ENCODE results near the gene SDR9C7.
"Not testable (repeated sequence)": the region's sequence is repeated elsewhere in the genome, so short reads cannot be mapped to it uniquely, and the experiment has no call there.

The SDR9C7 gene

DNA sequence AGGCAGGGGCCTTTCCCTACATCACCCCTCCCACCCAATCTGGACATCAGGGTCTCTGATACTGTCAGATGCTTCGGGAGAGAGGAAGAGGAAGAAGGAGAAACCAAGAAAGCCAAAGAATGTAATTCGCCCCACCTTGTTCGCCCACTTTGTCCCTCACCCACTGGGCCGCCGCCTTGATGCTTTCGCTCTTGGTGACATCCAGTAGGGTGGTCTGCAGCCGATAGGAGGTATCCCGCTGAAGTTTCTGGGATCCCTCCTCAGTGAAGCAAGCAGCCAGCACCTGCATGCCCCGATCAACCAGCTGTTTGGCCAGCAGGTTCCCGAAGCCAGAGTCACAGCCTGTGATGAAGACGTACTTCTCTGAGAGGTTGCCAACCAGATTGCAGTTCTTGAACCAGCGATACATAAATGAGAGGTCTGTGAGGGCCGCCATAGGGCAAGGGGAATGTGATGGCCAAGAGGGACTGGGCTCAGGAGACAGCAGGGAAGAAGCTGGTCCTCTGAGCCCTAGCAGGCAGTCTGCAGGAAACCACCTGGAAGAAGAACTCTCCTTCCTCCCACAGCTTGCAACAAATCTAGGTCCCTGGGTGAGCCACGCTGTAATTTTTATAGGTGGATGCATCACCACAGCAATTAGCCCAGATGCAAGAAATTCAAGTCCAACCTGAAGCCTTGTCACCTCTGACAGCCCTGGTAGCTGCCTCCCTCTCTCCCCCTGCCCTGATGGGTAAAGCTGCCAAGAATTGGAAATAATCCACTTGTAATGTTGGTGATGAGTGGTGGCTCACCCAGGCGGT is at the start of gene SDR9C7:
TSS of gene SDR9C7 (minus strand) at position 583 of the 800 bp plus-strand sequence. CDS start at position 436, 147 bp downstream.
- no peak within 1 kb of the TSS for H3K27ac ChIP-seq
- POLR2A ChIA-PET (ENCODE audit: low non-redundant PET): no interaction called here
- CTCF ChIA-PET: no interaction called here

DNA sequence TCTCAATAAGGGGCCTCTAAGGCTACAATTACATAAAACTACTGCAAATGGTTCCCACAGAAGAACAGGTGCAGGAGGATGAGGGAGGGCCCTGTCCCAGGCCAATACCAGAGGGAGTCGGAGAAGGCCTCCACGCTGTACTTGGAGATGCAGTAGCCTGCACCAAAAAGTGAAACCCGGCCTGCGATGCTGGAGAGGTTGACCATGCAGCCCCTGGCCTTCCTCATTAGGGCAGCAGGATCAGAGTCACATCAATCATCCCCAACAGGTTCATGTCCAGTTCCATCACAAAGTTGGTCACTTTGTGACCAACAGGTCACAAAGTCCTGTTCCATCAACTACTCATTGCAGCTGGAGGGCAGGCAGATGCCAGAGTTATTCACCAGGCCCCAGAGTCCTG is 49.2 kb upstream of the SDR9C7 start:
- ChIA-PET CTCF (no interaction called here), POLR2A (ENCODE audit: low non-redundant PET) (no interaction called here)
- no peak overlapping the region for H3K27ac ChIP-seq
- TF ChIP-seq, protein P1, sequence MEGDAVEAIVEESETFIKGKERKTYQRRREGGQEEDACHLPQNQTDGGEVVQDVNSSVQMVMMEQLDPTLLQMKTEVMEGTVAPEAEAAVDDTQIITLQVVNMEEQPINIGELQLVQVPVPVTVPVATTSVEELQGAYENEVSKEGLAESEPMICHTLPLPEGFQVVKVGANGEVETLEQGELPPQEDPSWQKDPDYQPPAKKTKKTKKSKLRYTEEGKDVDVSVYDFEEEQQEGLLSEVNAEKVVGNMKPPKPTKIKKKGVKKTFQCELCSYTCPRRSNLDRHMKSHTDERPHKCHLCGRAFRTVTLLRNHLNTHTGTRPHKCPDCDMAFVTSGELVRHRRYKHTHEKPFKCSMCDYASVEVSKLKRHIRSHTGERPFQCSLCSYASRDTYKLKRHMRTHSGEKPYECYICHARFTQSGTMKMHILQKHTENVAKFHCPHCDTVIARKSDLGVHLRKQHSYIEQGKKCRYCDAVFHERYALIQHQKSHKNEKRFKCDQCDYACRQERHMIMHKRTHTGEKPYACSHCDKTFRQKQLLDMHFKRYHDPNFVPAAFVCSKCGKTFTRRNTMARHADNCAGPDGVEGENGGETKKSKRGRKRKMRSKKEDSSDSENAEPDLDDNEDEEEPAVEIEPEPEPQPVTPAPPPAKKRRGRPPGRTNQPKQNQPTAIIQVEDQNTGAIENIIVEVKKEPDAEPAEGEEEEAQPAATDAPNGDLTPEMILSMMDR (conservative IDR thresholded peaks at IDR 0.05; ENCODE audit: low read depth): no peak
- no peak for DNase-seq (ENCODE audit: low spot score)

More for the DNA sequence above, at the start of gene SDR9C7:
- TF ChIP-seq, protein P1 (conservative IDR thresholded peaks at IDR 0.05; ENCODE audit: low read depth): no peak
- no peak for DNase-seq (ENCODE audit: low spot score)

- POLR2A ChIA-PET (ENCODE audit: low non-redundant PET); DNase-seq (ENCODE audit: low spot score); CTCF ChIA-PET; H3K27ac ChIP-seq: not testable (repeated sequence)
Observed at GRCh38 chr12:56982578-56983236, 48.5 kb upstream of the SDR9C7 start.

DNA sequence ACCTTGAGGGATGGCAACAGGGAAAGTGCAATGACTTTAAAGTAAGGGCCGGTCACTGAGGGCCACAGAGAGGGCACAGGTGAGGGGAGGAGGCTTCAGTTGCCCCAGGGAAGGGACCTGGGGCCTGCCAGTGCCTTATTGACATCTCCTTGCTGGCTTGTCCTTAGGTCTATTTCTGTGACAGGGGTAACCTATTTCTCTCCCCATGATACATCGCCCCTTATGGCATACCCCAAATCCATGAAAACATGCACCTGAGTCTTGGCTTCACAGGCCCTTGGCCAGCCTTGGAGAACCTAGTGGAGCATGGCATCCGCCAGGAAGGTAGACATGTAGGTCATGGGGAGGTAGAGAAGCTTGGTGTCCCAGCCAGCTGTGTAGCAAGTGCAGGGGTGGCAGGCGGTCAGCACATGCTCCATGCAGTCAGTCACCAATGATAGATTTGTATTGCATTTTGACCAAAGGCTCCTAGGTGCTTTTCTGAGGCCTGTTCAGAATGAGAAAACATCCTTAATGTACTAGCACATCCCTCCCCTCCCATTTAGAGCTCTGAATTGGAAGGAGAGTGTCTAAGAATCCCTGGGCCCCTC is 46.8 kb upstream of the SDR9C7 start:
- no peak overlapping the region for H3K27ac ChIP-seq
- POLR2A ChIA-PET (ENCODE audit: low non-redundant PET): no interaction called here
- no peak for DNase-seq (ENCODE audit: low spot score)
- TF ChIP-seq, protein P1 (conservative IDR thresholded peaks at IDR 0.05; ENCODE audit: low read depth): no peak
- CTCF ChIA-PET: interaction anchor here (0.6 kb wide), 1 partner anchor 1599 kb away, joined by 4 read pairs; no protein-coding TSS in a partner anchor

GRCh38 chr12:56980268-56980667 is 46.1 kb upstream of the SDR9C7 start:
- H3K27ac ChIP-seq: no peak overlapping the region
- ChIA-PET CTCF (no interaction called here), POLR2A (ENCODE audit: low non-redundant PET) (no interaction called here)
- no peak for DNase-seq (ENCODE audit: low spot score)
- TF ChIP-seq, protein P1 (conservative IDR thresholded peaks at IDR 0.05; ENCODE audit: low read depth): no peak

DNA sequence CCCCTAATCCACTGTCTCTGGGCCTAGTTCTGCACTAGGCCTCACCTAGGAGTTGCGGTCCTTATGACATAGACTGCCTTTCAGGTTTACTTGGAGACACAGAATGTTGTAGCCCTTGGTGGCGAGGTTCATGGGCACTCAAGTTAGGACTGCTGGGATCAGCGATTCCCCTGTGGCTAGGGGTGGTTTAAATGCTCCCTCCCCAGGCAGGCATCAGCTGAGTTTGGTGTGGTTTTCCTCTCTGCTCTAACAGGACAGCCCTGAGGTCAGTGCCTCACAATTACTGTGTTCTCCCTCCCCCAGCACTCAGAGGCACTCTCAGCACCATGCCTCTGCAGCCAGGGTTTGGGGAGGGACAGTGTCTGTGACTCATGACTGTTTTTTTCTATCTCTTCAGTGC is 45.4 kb upstream of the SDR9C7 start:
- no peak for DNase-seq (ENCODE audit: low spot score)
- H3K27ac ChIP-seq: no peak overlapping the region
- ChIA-PET POLR2A (ENCODE audit: low non-redundant PET) (no interaction called here), CTCF (no interaction called here)
- TF ChIP-seq, protein P1 (conservative IDR thresholded peaks at IDR 0.05; ENCODE audit: low read depth): no peak

All from RWPE1 (cell line).